ENCODE measurements around the gene ARGLU1.

The ARGLU1 gene

DNA sequence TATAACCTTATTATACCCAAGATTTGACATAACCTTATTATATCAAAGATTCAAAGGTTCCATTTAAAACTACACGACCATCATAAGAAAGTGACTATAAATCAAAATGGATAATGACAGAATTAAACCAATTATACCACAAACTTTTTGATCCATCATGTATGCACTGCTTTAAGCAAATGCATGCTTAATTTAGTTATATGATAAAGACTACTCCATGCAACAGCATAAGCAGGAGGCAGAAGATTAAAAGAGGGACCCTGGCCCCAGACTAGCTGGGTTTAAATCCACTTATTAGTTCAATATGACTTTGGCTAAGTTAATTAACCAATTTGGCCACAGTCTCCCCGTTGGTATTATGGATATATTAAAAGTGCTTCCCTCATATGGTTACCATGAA, 43.8 kb downstream of the ARGLU1 start:
- DNase-seq (ENCODE audit: low read depth), result no peak

- no peak for DNase-seq (ENCODE audit: low read depth)
These were observed 44.4 kb downstream of the ARGLU1 start for GRCh38 chr13:106523576-106523975.

- no peak for DNase-seq (ENCODE audit: low read depth)
These were observed 44.9 kb downstream of the ARGLU1 start for GRCh38 chr13:106522898-106523525.

DNA sequence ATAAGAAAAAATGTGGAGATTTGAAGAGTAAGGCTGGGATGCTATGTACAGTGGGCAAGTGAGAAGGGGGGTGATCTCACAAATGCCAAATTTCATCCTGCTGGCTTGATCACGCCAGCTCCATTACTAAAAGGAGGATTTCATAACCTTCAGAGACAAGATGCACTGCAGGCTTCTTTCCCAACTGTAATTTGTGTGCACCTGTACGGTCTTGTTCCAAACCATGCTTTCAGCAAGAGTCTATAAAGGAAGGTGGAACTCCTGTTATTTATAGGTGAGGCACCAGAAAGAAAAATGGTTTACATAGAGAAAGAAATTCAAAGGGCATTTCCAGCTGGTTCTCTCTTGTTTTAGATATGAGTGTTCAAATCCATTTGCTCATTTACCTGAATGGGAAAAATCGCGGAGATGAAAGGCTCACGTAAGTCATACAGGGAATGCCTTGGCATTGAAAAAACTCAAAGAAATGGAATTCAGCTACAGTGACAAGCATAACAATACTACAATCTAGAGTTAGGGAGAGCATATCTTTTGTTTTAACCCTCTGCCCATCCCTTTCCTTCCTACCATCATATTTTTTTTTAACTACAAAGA, 45.7 kb downstream of the ARGLU1 start:
- DNase-seq (ENCODE audit: low read depth), result no peak

DNA sequence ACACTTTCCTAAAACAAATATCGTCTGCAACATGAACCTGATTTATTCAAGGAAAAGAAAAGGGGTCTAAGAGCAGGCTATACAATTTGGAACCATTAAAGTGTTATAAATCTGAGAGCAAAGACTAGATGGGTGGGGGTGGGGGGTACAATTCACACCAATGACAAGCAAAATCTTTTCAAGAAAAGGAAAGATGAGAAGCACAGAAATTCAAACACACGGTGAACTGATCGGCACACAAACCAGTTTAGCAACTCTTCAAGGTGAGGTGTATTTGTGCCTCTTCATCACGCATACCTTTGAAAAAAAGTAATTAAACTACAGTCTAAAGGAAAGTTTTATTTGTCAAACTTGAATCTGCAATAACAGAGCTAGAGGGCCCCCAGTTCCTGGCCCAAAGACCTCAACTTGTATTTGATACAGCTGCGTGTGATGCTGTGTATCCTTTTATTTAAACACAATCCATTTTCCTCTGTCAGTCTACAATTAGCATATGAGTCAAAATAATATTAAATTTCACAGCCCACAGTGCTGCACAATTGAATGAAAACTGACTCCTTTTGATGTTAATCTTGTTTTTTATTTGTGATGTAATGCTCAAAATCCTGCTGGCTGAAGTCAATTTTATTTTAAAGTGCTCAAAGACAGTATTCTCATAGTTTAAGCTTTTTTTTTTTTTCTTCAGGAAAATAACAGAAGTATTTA, 46.7 kb downstream of the ARGLU1 start:
- no peak for DNase-seq (ENCODE audit: low read depth)

DNA sequence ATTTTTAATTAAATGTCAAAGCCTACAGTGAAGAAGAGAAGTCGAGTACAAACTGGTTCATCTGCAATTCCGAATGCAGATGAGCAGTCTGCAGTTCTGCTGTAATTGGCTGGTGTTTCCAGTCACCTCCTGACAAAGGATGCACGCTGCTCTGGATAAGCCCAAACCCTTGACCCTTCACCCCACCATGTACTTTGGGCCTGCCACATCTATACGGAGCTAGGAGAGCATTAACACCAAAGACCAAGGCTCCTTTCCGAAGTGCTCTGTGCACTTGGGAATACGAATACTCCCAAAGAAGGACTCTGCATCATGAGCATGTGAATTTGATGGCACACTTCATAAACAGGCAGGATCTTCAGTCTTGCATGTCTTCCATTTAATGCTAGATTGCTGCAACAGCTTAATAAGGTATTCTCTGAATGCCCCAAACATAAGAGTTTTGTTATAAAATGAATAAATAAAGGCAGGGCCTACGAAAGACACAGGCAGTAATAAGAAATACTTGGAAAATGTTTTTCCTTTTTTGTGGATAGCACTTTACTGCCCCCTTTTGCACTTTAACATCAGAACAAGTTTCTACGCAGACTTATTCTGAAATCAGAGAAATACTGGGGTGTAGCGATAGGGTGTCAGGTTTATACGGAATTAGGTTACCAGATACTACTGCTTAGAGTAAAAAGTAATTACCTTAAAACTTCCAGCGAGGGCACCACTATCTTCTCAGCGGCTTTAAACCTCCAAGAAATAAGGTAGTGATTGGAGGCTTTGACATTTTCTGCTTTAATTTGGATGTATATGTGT, 47.5 kb downstream of the ARGLU1 start:
- no peak for DNase-seq (ENCODE audit: low read depth)

DNA sequence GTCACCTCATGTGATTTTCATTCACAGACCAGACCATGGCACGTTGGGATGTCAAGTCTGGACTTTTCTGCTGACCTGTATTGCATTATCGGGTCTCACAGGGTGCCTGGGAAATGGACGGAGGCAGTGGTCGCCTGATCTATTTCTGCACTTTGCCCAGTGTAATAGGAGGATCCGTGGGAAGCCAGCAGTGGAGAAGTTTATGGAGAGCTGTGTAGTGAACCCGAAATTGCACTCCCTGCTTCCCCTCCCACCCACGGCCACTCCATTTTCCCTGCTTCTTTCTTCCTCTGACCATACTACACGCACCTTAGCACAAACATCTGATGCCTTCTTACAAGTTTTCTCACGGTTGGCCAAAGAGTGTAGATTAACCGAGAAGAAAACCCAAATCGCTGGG, 49.4 kb downstream of the ARGLU1 start:
- no peak for DNase-seq (ENCODE audit: low read depth)

DNA sequence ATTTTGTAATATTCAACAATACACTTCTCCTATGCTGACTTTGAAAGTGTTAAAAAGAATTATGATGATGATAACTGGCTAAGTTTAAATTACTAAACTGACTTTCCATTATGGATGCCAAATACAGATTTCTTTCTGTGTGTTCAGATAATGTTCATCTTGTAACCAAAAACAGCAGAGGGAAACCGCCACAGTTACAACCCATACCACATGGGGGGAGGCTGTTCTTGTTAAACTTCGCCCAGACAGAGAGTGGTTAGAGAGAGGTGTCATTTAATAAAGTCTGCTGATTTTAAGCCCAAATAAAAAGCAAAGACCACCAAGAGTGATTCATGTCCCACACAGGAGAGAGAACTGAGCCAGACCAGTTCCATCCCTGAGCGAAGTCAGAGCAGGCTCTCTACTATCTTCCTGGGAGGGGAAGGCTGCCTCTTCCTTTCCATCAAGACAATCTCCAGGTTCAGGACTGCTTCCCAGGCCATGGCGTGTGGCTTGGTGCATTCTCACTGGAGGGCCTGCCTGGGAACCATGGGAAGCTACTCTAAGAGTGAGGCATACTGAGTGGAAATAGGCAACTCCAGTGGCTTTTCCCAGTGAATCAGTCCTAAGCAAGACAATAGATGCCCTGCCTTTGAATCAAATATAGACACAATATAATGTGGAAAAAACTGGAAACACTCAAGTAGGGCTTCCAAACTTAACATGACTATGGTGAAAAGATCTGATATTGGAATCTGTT, 50.7 kb downstream of the ARGLU1 start:
- DNase-seq (ENCODE audit: low read depth), result no peak

GRCh38 chr13:106515635-106516254, 52.2 kb downstream of the ARGLU1 start:
- DNase-seq (ENCODE audit: low read depth), result no peak

- DNase-seq (ENCODE audit: low read depth), result no peak
These were observed 52.9 kb downstream of the ARGLU1 start for GRCh38 chr13:106514928-106515634.

- DNase-seq (ENCODE audit: low read depth), result no peak
These were observed 54.6 kb downstream of the ARGLU1 start for GRCh38 chr13:106513025-106513983.

DNA sequence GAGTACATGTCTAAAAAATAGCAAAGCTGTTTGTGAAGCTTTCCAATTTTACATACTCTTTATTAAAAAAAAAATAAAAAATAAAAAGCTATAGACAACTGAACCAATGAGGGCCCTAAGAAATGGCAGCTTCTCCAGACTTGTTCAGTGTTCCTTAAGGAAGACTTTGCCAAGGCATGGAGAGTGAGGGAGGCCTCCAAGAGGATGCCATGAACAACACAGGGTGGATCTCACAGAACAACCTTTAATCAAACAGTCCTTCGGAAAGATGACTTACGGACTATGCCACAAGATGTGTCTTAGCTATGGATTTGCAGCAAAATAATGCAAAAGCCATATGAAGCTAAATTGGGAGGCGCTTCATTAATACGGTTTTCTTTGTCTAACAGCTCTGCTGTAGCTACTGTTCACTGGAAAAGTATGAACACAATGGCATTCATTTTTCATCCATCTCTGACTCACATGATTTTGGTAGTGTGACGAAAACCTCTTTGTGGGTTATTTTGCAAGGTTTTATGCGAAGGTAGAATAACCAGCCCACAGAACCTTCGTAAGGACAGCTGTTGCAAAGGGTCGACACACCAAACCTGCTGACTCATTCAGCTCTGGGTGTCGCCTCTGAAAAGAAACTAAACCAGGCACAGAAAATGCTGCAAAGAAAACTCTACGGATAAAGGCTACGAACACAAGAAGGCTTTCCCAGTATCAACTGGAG, 60.2 kb downstream of the ARGLU1 start:
- no peak for DNase-seq (ENCODE audit: low read depth)

DNA sequence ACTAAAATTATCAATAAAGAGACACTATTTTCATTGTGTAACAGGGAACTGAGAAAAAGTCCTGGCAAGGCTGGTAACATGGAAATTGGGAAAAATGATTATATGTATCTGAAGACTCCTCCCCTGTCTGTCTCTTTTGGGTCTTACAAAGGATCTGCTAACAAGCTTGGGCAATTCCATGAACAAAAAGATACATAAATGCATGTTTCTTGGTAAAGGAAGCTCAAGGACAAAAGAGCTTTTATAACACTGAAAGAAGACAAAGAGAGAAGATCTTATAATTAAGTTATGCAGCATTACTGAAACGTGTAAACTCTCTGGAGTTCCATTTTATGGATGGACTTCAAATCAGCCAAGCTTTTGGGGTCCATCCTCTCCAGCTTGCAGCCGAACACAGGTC, 61.7 kb downstream of the ARGLU1 start:
- DNase-seq (ENCODE audit: low read depth), result no peak

- DNase-seq (ENCODE audit: low read depth), result no peak
These were observed 62.2 kb downstream of the ARGLU1 start for GRCh38 chr13:106505732-106506131.

DNA sequence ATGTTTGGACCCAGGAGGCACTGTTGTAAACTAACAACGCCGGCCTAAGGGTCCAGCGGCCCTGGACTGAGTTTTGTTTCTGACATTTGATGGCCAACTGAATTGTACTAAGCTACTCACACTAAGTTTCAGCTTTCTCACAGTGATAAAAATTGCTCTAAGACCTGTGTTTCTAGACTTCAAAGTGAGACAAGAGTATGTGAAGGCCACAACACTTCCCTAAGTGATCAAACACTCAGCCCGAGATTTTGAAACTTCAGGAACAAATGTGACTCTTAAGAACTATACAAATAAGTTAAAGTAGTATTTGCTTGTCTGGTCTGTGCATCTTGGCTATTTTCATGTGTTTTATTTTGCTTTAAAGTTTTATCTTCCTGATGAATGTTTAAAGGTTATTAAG, 62.6 kb downstream of the ARGLU1 start:
- DNase-seq (ENCODE audit: low read depth), result no peak

- DNase-seq (ENCODE audit: low read depth), result no peak
These were observed 64.0 kb downstream of the ARGLU1 start for GRCh38 chr13:106503730-106504453.

- DNase-seq (ENCODE audit: low read depth), result no peak
These were observed 64.7 kb downstream of the ARGLU1 start for GRCh38 chr13:106503272-106503671.

DNA sequence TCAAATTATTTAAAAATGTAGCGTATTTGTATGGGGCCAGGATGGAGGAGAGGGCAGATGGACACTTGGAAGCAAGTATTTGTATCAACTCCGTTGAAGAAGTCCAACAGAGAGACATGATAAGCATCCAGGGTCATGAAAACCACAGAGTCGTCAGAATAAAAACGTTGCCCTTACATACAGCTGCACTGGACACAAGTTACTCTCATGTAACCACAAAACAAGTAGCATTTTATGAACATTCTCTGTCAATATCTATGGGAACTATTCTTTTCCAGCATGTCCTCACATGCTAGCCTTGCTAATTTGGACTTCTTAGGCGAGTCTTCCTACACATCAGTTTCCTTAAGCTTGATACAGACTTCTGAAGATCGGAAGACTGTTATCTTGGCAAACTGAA, 67.5 kb downstream of the ARGLU1 start:
- no peak for DNase-seq (ENCODE audit: low read depth)

All from activated T-cell treated with anti-CD3 and anti-CD28 coated beads for 24 hours (primary cell).